Kidney epithelial cell (primary cell): Measurements from ENCODE around the gene NDRG3. TPM values are rescaled to one million over a fixed set of nuclear protein-coding genes. Genes with fewer than 3 reads are reported as not detected.

Experiments used
- DNase-seq: peaks from one replicate; pipeline ENCODE4 v3.0.0-alpha.2; 2010; ENCODE audit warnings: low read depth
- H3K27me3 ChIP-seq: 2 replicates; pipeline ENCODE4 v1.6.0; 2011; ENCODE audit warnings: low read length; ENCODE audit not compliant: control insufficient read depth, insufficient read depth
- H3K36me3 ChIP-seq: 2 replicates; pipeline ENCODE4 v1.5.1; 2011; ENCODE audit warnings: low read length; ENCODE audit not compliant: control insufficient read depth, insufficient read depth
- H3K4me3 ChIP-seq: 2 replicates; pipeline ENCODE4 v1.5.1; 2011; ENCODE audit warnings: low read depth, mild to moderate bottlenecking, control low read depth, low read length
- CTCF ChIP-seq: IDR thresholded peaks from 2 replicates; pipeline ENCODE4 v1.5.1; 2011; ENCODE audit warnings: mild to moderate bottlenecking, moderate library complexity, low read length, control low read depth, inconsistent platforms; ENCODE audit not compliant: insufficient read depth, poor library complexity, severe bottlenecking
- total RNA-seq: library from RNA; depleted of rRNA; stranded (reverse); fragments of >200 nt; gene quantifications from 2 replicates; pipeline ENCODE4 v1.2.3, GENCODE V29; 2015

Gene NDRG3
- total RNA-seq, 1 donor from 2014 or later = 20.2 TPM

GRCh38 chr20:36629719-36630681, 115.9 kb downstream of the NDRG3 start:
- TF ChIP-seq CTCF = no peak
- no peaks in the 10 kb centered on the region for H3K36me3 ChIP-seq
- no peak overlapping the region for H3K4me3 ChIP-seq
- H3K27me3 ChIP-seq = no peaks in the 10 kb centered on the region
- no peak for DNase-seq

GRCh38 chr20:36628076-36628475, 117.8 kb downstream of the NDRG3 start:
- H3K4me3 ChIP-seq = no peak overlapping the region

GRCh38 chr20:36624944-36625324, 121.0 kb downstream of the NDRG3 start:
- no peak for TF ChIP-seq CTCF
- Histone ChIP-seq H3K36me3 (no peaks in the 10 kb centered on the region), H3K4me3 (no peak overlapping the region), H3K27me3 (no peaks in the 10 kb centered on the region)
- DNase-seq = no peak

More at GRCh38 chr20:36628076-36628475, 117.8 kb downstream of the NDRG3 start:
- TF ChIP-seq CTCF = no peak
- H3K27me3 ChIP-seq = no peaks in the 10 kb centered on the region
- DNase-seq = no peak
- no peaks in the 10 kb centered on the region for H3K36me3 ChIP-seq

- no peak for TF ChIP-seq CTCF
- no peak for DNase-seq
- H3K4me3 ChIP-seq = no peak overlapping the region
- H3K27me3 ChIP-seq = no peaks in the 10 kb centered on the region
- no peaks in the 10 kb centered on the region for H3K36me3 ChIP-seq
These were observed 121.6 kb downstream of the NDRG3 start for GRCh38 chr20:36624068-36624943.

GRCh38 chr20:36623444-36623843, 122.4 kb downstream of the NDRG3 start:
- no peak for TF ChIP-seq CTCF
- Histone ChIP-seq H3K27me3 (no peaks in the 10 kb centered on the region), H3K36me3 (no peaks in the 10 kb centered on the region), H3K4me3 (no peak overlapping the region)
- DNase-seq = no peak
